ENCODE data around the gene CALM3.

DNA sequence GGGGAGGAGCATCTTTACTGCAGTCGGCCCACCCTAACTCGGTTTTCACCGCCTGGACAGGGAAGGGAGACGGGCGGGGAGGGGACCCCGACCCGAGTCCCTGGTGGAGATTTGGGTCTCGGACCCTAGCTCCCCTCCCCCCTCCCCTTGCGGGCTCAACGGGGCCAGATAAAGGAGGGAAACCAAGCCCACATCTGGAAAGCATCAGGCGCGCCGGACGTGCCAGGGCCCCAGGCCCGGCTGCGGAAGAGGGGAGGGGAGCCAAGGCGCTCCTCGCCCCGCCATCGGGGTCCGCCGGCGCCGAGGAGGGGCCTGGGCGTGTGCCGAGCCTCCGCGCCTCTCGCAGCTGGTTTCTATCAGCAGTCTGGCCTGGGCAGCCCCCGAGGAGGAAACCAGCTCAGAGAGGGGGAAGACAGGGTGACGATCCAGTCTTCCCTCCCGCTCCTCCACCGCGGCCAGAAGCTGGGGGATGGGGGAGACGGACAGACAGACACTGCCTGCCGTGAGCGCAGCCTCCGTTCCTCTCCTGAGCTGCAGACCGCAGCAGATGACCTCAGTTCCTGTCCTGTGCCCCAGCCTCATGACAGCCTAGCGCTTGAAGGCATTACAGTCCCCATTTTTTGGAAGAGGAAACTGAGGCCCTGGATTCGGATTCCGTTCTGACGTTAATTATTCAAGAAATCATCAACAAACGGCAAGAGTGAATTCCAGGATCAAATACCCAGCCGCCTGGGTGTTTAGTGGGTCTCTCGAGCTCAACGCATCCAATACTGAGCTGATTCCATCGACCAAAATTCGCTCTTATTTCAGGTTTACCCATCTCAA is 38.4 kb downstream of the CALM3 start:
- TF ChIP-seq EZH2phosphoT487 (IDR thresholded peaks at IDR 0.05) (no peak), EZH2 (IDR thresholded peaks at IDR 0.05) (no peak)
- TF ChIP-seq, protein P1, sequence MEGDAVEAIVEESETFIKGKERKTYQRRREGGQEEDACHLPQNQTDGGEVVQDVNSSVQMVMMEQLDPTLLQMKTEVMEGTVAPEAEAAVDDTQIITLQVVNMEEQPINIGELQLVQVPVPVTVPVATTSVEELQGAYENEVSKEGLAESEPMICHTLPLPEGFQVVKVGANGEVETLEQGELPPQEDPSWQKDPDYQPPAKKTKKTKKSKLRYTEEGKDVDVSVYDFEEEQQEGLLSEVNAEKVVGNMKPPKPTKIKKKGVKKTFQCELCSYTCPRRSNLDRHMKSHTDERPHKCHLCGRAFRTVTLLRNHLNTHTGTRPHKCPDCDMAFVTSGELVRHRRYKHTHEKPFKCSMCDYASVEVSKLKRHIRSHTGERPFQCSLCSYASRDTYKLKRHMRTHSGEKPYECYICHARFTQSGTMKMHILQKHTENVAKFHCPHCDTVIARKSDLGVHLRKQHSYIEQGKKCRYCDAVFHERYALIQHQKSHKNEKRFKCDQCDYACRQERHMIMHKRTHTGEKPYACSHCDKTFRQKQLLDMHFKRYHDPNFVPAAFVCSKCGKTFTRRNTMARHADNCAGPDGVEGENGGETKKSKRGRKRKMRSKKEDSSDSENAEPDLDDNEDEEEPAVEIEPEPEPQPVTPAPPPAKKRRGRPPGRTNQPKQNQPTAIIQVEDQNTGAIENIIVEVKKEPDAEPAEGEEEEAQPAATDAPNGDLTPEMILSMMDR (IDR thresholded peaks at IDR 0.05): no peak
